Mucosa of rectum (tissue), 2 donors: ENCODE results near the gene AKAP13.
"Not testable (repeated sequence)": the region's sequence is repeated elsewhere in the genome, so short reads cannot be mapped to it uniquely, and the experiment has no call there.

ENCODE experiments used
- H3K27ac ChIP-seq, 2 donors: one replicate each; pipeline ENCODE4 v1.7.0; 2013; ENCODE audit warnings: inconsistent platforms in 2 of 2, low read depth in 2 of 2, low read length in 2 of 2
- H3K27me3 ChIP-seq, 2 donors: one replicate each; pipeline ENCODE4 v1.7.0; 2013; ENCODE audit warnings: low read length in 2 of 2; ENCODE audit not compliant: control insufficient read depth in 2 of 2, insufficient read depth in 2 of 2
- H3K36me3 ChIP-seq, 2 donors: one replicate each; pipeline ENCODE4 v1.7.0; 2013; ENCODE audit warnings: low read length in 2 of 2; ENCODE audit not compliant: control insufficient read depth in 2 of 2, insufficient read depth in 2 of 2
- H3K4me1 ChIP-seq, 2 donors: one replicate each; pipeline ENCODE4 v1.7.0; 2013; ENCODE audit warnings: low read length in 2 of 2, mild to moderate bottlenecking in 1 of 2; ENCODE audit not compliant: control insufficient read depth in 2 of 2, insufficient read depth in 2 of 2
- H3K4me3 ChIP-seq, 2 donors: one replicate each; pipeline ENCODE4 v1.7.0; 2013; ENCODE audit warnings: low read length in 2 of 2
- H3K9ac ChIP-seq, 2 donors: one replicate each; pipeline ENCODE4 v1.7.0; 2013; ENCODE audit warnings: low read length in 2 of 2, low read depth in 1 of 2, mild to moderate bottlenecking in 1 of 2
- H3K9me3 ChIP-seq, 2 donors: one replicate each; pipeline ENCODE4 v1.7.0; 2013; ENCODE audit warnings: low read length in 2 of 2; ENCODE audit not compliant: control insufficient read depth in 2 of 2
- donor health status: healthy.
- donor health status: Normal muscosa, but diverticular disease.

AKAP13 gene

DNA sequence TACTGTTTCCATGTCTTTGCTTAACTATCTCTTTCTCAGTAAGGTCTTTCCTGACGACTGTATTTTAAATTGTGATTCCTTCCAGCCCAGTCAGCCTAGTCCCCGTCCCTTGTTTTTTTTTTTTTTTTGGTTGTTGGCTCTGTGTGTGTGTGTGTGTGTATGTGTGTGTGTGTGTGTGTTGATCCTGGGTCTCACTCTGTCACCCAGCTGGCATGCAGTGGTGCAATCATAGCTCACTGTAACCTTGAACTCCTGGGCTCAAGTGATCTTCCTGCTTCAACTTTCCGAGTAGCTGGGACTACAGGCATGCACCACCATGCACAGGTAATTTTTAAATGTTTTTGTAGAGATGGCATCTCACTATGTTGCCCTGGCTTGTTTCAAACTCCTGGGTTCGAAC is 31.3 kb upstream of the AKAP13 start:
- H3K4me1 ChIP-seq, H3K27ac ChIP-seq, H3K9me3 ChIP-seq, H3K9ac ChIP-seq, H3K4me3 ChIP-seq, H3K36me3 ChIP-seq, H3K27me3 ChIP-seq: not testable (repeated sequence)

DNA sequence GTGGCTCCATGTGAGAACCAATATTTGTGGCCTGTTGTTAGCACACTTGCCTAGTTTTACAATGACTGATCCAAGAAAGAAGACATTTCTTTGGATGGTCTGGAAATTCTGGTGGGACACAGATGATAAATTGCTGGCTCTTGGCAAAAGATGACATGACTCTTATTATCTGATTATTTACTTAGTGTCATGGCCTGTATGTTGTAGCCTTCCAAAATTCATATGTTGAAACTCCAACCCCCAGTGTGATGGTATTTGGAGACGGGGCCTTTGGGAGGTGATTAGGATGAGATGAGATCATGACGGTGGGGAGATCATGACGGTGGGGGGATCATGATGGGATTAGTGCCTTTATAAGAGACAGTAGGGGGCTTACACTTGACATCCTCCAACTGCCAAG is 30.0 kb upstream of the AKAP13 start:
- Histone ChIP-seq H3K4me3 (no peak overlapping the region), H3K27me3 (no peaks in the 10 kb centered on the region), H3K36me3 (no peaks in the 10 kb centered on the region), H3K9ac (no peak overlapping the region), H3K27ac (no peak overlapping the region), H3K9me3 (no peaks in the 10 kb centered on the region), H3K4me1 (no peaks in the 10 kb centered on the region)

DNA sequence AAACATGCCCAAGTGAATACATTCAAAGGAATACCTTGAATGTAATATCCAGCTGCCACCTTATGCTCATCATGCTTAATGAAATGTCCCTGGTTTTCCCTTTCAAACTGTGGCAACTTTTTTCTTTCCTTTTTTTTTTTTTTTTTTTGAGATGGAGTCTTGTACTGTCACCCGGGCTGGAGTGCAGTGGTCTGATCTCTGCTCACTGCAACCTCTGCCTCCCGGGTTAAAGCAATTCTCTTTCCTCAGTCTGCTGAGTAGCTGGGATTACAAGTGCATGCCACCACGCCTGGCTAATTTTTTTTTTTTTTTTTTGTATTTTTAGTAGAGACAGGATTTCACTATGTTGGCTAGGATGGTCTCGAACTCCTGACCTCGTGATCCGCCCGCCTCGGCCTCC is 28.9 kb upstream of the AKAP13 start:
- not testable (repeated sequence) for H3K9ac ChIP-seq, H3K36me3 ChIP-seq, H3K4me1 ChIP-seq, H3K27me3 ChIP-seq, H3K27ac ChIP-seq, H3K4me3 ChIP-seq, H3K9me3 ChIP-seq

DNA sequence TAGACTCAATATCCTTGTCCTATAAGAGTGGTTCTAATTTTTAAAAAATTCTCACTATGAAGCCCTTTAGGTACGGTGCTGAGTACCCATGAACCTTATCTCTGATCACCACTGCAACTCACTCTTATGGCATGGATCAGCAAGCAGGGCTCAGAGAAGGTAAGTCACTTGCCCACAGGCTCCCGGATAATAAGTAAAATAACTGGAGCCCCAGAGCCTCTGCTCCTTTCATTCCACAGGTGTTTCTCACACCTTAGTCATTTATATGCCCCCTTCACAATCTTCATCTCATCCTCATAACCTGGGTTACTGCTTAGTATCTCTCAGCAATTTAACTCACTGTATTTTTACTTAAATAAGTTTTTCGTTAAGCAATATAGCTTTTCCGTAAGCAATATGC is 28.4 kb upstream of the AKAP13 start:
- no peaks in the 10 kb centered on the region for H3K36me3 ChIP-seq
- no peak overlapping the region for H3K27ac ChIP-seq
- H3K9ac ChIP-seq, result no peak overlapping the region
- no peaks in the 10 kb centered on the region for H3K9me3 ChIP-seq
- H3K4me1 ChIP-seq, result no peaks in the 10 kb centered on the region
- H3K4me3 ChIP-seq, result no peak overlapping the region
- H3K27me3 ChIP-seq, result no peaks in the 10 kb centered on the region

- Histone ChIP-seq H3K9me3 (no peaks in the 10 kb centered on the region), H3K27me3 (no peaks in the 10 kb centered on the region), H3K4me1 (peaks cover 5 to 12% of the 10 kb centered on the region in 2 donors), H3K9ac (no peak overlapping the region), H3K36me3 (no peaks in the 10 kb centered on the region), H3K27ac (no peak overlapping the region), H3K4me3 (no peak overlapping the region)
Measured at GRCh38 chr15:85353516-85353915, 26.9 kb upstream of the AKAP13 start.

DNA sequence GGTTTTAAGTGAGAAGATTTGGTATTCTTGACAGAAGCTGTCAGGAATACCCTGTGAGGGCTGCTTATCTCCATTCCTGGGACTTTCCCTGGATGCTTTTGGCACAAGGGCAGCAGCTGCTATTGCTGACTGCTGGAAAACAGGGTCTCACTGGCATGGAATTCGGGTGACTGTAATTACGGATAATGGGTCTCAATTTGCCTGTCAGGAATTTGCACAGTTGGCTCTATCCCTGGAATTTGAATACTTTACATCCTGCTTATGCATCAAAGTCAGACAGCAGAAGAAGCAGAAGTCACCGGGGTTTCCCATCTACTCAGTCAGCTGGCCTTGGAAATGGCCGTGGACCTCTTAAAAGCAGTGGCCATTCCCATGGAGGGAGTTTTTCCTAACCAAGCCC is 25.9 kb upstream of the AKAP13 start:
- H3K4me1 ChIP-seq, result peaks cover 5 to 15% of the 10 kb centered on the region in 2 donors
- H3K9ac ChIP-seq, result no peak overlapping the region
- H3K27me3 ChIP-seq, result no peaks in the 10 kb centered on the region
- H3K4me3 ChIP-seq, result no peak overlapping the region
- H3K27ac ChIP-seq, result no peak overlapping the region
- no peaks in the 10 kb centered on the region for H3K36me3 ChIP-seq
- H3K9me3 ChIP-seq, result no peaks in the 10 kb centered on the region

GRCh38 chr15:85354948-85355347 is 25.5 kb upstream of the AKAP13 start:
- Histone ChIP-seq H3K36me3 (no peaks in the 10 kb centered on the region), H3K9ac (no peak overlapping the region), H3K4me3 (no peak overlapping the region), H3K27ac (no peak overlapping the region), H3K9me3 (no peaks in the 10 kb centered on the region), H3K27me3 (no peaks in the 10 kb centered on the region), H3K4me1 (peaks cover 5 to 15% of the 10 kb centered on the region in 2 donors)

DNA sequence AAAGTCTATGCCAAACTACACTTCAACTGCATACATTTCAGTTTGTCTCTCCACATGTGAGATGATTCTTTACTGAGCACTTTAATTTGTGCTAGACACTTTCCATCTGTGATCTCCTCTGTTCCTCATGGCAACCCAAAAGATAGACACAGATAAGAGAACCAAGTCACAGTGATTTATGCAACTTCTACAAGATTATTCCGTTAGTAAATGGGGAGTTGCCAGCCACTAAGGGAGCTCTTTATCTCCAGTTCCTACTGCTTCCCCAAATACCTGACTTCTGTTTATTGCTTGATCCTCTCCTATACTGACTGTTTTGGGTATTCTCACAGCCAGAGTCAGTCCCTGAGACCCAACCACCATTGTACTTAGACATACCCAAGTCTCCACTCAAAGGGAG is 24.1 kb upstream of the AKAP13 start:
- no peaks in the 10 kb centered on the region for H3K27me3 ChIP-seq
- no peaks in the 10 kb centered on the region for H3K36me3 ChIP-seq
- H3K9ac ChIP-seq, result no peak overlapping the region
- H3K27ac ChIP-seq, result no peak overlapping the region
- no peaks in the 10 kb centered on the region for H3K9me3 ChIP-seq
- peaks cover 5 to 15% of the 10 kb centered on the region in 2 donors for H3K4me1 ChIP-seq
- H3K4me3 ChIP-seq, result no peak overlapping the region

DNA sequence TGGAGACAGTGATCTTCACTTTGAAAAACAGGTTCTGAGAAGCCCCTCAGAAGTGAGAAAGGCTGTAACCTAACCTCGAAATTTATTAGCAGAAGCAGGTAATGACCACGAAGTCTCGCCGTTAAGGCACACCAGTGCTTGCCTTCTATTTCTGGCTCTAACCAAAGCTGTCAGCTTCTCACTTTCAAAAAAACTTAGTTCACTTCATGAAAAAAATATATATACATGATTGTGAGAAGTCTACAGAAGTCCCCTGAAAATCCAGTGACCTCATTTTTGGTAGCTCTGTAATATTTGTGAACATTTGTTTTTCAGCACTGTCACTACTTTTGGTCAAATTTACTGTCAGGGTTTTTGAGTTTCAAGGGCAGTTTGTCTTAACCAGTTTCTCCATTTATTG is 19.1 kb upstream of the AKAP13 start:
- no peaks in the 10 kb centered on the region for H3K9me3 ChIP-seq
- no peaks in the 10 kb centered on the region for H3K27me3 ChIP-seq
- H3K4me1 ChIP-seq, result peaks cover 5 to 15% of the 10 kb centered on the region in 2 donors
- H3K9ac ChIP-seq, result no peak overlapping the region
- H3K4me3 ChIP-seq, result no peak overlapping the region
- H3K36me3 ChIP-seq, result no peaks in the 10 kb centered on the region
- no peak overlapping the region for H3K27ac ChIP-seq

GRCh38 chr15:85362436-85363081 is 17.8 kb upstream of the AKAP13 start:
- Histone ChIP-seq H3K4me1 (peaks cover 3 to 12% of the 10 kb centered on the region in 2 donors), H3K9ac (no peak overlapping the region), H3K9me3 (no peaks in the 10 kb centered on the region), H3K27ac (no peak overlapping the region), H3K4me3 (no peak overlapping the region), H3K36me3 (no peaks in the 10 kb centered on the region), H3K27me3 (no peaks in the 10 kb centered on the region)

DNA sequence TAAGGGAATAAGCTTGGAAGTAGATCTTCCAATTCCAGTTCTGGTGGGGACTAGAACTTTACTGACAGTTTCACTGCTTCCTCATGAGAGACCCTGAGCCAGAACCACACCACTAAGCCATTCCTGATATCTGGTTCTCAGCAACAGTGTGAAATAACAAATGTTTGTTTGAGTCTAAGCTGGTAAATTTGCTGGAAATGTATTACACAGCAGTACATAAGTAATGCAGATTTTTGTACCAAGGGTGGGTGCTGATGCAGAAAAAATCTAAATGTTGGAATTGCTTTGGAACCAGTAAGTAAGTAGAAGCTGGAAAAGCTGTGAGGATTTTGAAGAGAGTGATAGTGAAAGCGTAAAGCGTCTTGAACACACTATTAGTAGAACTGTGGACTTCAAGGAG is 14.4 kb upstream of the AKAP13 start:
- H3K9me3 ChIP-seq, result no peaks in the 10 kb centered on the region
- no peak overlapping the region for H3K27ac ChIP-seq
- H3K9ac ChIP-seq, result no peak overlapping the region
- no peaks in the 10 kb centered on the region for H3K36me3 ChIP-seq
- no peak overlapping the region for H3K4me3 ChIP-seq
- no peaks in the 10 kb centered on the region for H3K4me1 ChIP-seq
- no peaks in the 10 kb centered on the region for H3K27me3 ChIP-seq
